Smooth muscle cell (in vitro differentiated cells): ENCODE data around the gene RNF150. TPM values are rescaled to one million over a fixed set of nuclear protein-coding genes. Genes with fewer than 3 reads are reported as not detected.

Experiments
- DNase-seq: peaks from one replicate; lab custom pipeline; 2025; ENCODE audit not compliant: unreplicated experiment; lab: John Stamatoyannopoulos, UW
- H2AFZ ChIP-seq: fragments of 200-600 bp; sonication (generic); 2 replicates; pipeline ENCODE4 v1.6.0; 2016; ENCODE audit warnings: antibody characterized with exemption, low read depth, mild to moderate bottlenecking
- H3F3A ChIP-seq: fragments of 200-600 bp; sonication (generic); 2 replicates; pipeline ENCODE4 v1.6.0; 2017; ENCODE audit warnings: antibody characterized with exemption, low read depth
- H3K27ac ChIP-seq: fragments of 200-600 bp; sonication (generic); 2 replicates; pipeline ENCODE4 v1.5.1; 2016; ENCODE audit warnings: low read depth, mild to moderate bottlenecking
- H3K27me3 ChIP-seq: fragments of 200-600 bp; sonication (generic); 2 replicates; pipeline ENCODE4 v1.6.1; 2016; ENCODE audit warnings: low read depth, mild to moderate bottlenecking
- H3K36me3 ChIP-seq: fragments of 200-600 bp; sonication (generic); 2 replicates; pipeline ENCODE4 v1.5.1; 2016; ENCODE audit warnings: low read depth
- H3K4me1 ChIP-seq: fragments of 200-600 bp; sonication (generic); 2 replicates; pipeline ENCODE4 v1.5.1; 2016; ENCODE audit warnings: low read depth
- H3K4me2 ChIP-seq: fragments of 200-600 bp; sonication (generic); 2 replicates; pipeline ENCODE4 v1.6.0; 2016; ENCODE audit warnings: mild to moderate bottlenecking
- H3K4me3 ChIP-seq: fragments of 200-600 bp; sonication (generic); 2 replicates; pipeline ENCODE4 v1.5.1; 2016; ENCODE audit warnings: mild to moderate bottlenecking
- H3K79me2 ChIP-seq: fragments of 200-600 bp; sonication (generic); 2 replicates; pipeline ENCODE4 v1.6.0; 2016; ENCODE audit warnings: low read depth, mild to moderate bottlenecking
- H3K9ac ChIP-seq: fragments of 200-600 bp; sonication (generic); 2 replicates; pipeline ENCODE4 v1.6.0; 2016; ENCODE audit warnings: low read depth
- H3K9me3 ChIP-seq: fragments of 200-600 bp; sonication (generic); replicated peaks from 2 replicates; pipeline ENCODE4 v1.5.1; 2016; ENCODE audit warnings: low read depth
- H4K20me1 ChIP-seq: fragments of 200-600 bp; sonication (generic); 2 replicates; pipeline ENCODE4 v1.6.0; 2016; ENCODE audit warnings: low read depth
- WGBS: methylation state at CpG from one replicate; pipeline ENCODE4 v1.1.7; 2016; ENCODE audit warnings: low lambda C conversion rate; 5-methylcytosine and 5-hydroxymethylcytosine counted together
- polyA plus RNA-seq: library from polyadenylated mRNA; unstranded; fragments of >200 nt; fragmentation: Nextera tagmentation; extraction: Ambion mirVana; gene quantifications from 2 replicates; pipeline ENCODE4 v1.2.1, GENCODE V29; 2016
- total RNA-seq: library from RNA; depleted of rRNA; stranded (reverse); fragments of >200 nt; gene quantifications from 2 replicates; pipeline ENCODE4 v1.2.3, GENCODE V29; 2014
- TF ChIP-seq, protein P1 (sequence below): fragments of 200-600 bp; sonication (generic); IDR thresholded peaks from 2 replicates; pipeline ENCODE4 v1.5.1; 2017; ENCODE audit warnings: borderline replicate concordance, mild to moderate bottlenecking, antibody characterized with exemption; ENCODE audit not compliant: insufficient read depth, poor library complexity, severe bottlenecking

The RNF150 gene
- total and polyA plus RNA-seq, 2 experiments from 2014 or later, result 0.09 to 2.2 TPM

- no peaks in the 10 kb centered on the region for H3K4me1 ChIP-seq
- H3F3A ChIP-seq, result no peaks in the 10 kb centered on the region
- H3K4me2 ChIP-seq, result no peak overlapping the region
- no peaks in the 10 kb centered on the region for H3K79me2 ChIP-seq
- H2AFZ ChIP-seq, result no peak overlapping the region
- WGBS, result 91% methylated on average over 3 of the region's 3 CpGs
- TF ChIP-seq, protein P1, sequence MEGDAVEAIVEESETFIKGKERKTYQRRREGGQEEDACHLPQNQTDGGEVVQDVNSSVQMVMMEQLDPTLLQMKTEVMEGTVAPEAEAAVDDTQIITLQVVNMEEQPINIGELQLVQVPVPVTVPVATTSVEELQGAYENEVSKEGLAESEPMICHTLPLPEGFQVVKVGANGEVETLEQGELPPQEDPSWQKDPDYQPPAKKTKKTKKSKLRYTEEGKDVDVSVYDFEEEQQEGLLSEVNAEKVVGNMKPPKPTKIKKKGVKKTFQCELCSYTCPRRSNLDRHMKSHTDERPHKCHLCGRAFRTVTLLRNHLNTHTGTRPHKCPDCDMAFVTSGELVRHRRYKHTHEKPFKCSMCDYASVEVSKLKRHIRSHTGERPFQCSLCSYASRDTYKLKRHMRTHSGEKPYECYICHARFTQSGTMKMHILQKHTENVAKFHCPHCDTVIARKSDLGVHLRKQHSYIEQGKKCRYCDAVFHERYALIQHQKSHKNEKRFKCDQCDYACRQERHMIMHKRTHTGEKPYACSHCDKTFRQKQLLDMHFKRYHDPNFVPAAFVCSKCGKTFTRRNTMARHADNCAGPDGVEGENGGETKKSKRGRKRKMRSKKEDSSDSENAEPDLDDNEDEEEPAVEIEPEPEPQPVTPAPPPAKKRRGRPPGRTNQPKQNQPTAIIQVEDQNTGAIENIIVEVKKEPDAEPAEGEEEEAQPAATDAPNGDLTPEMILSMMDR, result no peak
- H3K27me3 ChIP-seq, result peaks cover 6% of the 10 kb centered on the region
- H3K4me3 ChIP-seq, result no peak overlapping the region
- H3K9me3 ChIP-seq, result no peaks in the 10 kb centered on the region
- no peak overlapping the region for H3K27ac ChIP-seq
- no peaks in the 10 kb centered on the region for H3K36me3 ChIP-seq
- H3K9ac ChIP-seq, result no peak overlapping the region
- H4K20me1 ChIP-seq, result no peaks in the 10 kb centered on the region
- no peak for DNase-seq
These were observed 256.5 kb downstream of the RNF150 start for GRCh38 chr4:140876615-140877364.

GRCh38 chr4:140875746-140876452, 257.4 kb downstream of the RNF150 start:
- Histone ChIP-seq H3K4me2 (no peak overlapping the region), H3K79me2 (no peaks in the 10 kb centered on the region), H3F3A (no peaks in the 10 kb centered on the region), H3K36me3 (no peaks in the 10 kb centered on the region), H3K9me3 (no peaks in the 10 kb centered on the region), H3K4me3 (no peak overlapping the region), H3K9ac (no peak overlapping the region), H2AFZ (no peak overlapping the region), H3K27ac (no peak overlapping the region), H4K20me1 (no peaks in the 10 kb centered on the region), H3K4me1 (no peaks in the 10 kb centered on the region), H3K27me3 (peaks cover 6% of the 10 kb centered on the region)
- no peak for DNase-seq
- 68% methylated on average over 1 of the region's 1 CpG for WGBS
- TF ChIP-seq, protein P1, result no peak

DNA sequence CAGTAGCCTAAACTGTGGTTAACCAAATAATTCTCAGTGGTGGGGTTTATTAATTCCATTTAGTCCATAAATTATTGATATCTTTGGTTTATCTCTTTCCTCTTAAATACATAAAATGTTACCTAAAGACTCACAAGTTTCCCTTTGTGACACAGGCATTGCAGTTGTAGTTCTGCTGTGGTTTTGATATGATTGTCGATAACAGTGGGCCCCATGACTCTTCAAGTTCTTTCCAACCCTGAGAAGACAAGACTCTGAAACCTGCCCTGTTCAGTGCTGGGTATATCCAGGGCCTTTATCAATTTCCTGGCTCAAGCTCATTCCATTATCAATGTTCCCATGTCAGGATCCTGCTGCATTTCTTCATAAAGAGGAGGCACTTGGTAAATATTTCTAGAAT, 259.2 kb downstream of the RNF150 start:
- no peaks in the 10 kb centered on the region for H3K4me1 ChIP-seq
- no peak overlapping the region for H3K9ac ChIP-seq
- no peaks in the 10 kb centered on the region for H3K9me3 ChIP-seq
- H2AFZ ChIP-seq, result no peak overlapping the region
- DNase-seq, result no peak
- H4K20me1 ChIP-seq, result no peaks in the 10 kb centered on the region
- H3K36me3 ChIP-seq, result no peaks in the 10 kb centered on the region
- H3K79me2 ChIP-seq, result no peaks in the 10 kb centered on the region
- 84% methylated on average over 1 of the region's 1 CpG for WGBS
- no peak overlapping the region for H3K4me3 ChIP-seq
- H3F3A ChIP-seq, result no peaks in the 10 kb centered on the region
- TF ChIP-seq, protein P1, result no peak
- no peak overlapping the region for H3K27ac ChIP-seq
- no peak overlapping the region for H3K4me2 ChIP-seq
- H3K27me3 ChIP-seq, result peaks cover 6% of the 10 kb centered on the region
